Fibroblast of lung (primary cell): Measurements from ENCODE around the gene CYTIP. TPM values are rescaled to one million over a fixed set of nuclear protein-coding genes. Genes with fewer than 3 reads are reported as not detected.

Source experiments
- DNase-seq, 2 donors: peaks; one replicate each; pipeline versions ENCODE4 v3.0.0 to v3.0.0-alpha.2; 2010; ENCODE audit warnings: low read depth in 2 of 2
- H2AFZ ChIP-seq: 2 replicates; pipeline ENCODE4 v1.5.1; 2012; ENCODE audit warnings: low read length, control low read depth, inconsistent platforms
- H3K27ac ChIP-seq: 2 replicates; pipeline ENCODE4 v1.5.1; 2011; ENCODE audit warnings: low read length, control low read depth; ENCODE audit not compliant: insufficient read depth
- H3K27me3 ChIP-seq: 2 replicates; pipeline ENCODE4 v1.5.1; 2011; ENCODE audit warnings: mild to moderate bottlenecking, low read length; ENCODE audit not compliant: control insufficient read depth, insufficient read depth
- H3K36me3 ChIP-seq: 2 replicates; pipeline ENCODE4 v1.5.1; 2011; ENCODE audit warnings: low read length; ENCODE audit not compliant: control insufficient read depth, insufficient read depth
- H3K4me1 ChIP-seq: 2 replicates; pipeline ENCODE4 v1.5.1; 2011; ENCODE audit warnings: low read length; ENCODE audit not compliant: control insufficient read depth, insufficient read depth; ENCODE audit errors: extremely low read depth
- H3K4me2 ChIP-seq: 2 replicates; pipeline ENCODE4 v1.5.1; 2011; ENCODE audit warnings: low read length, control low read depth; ENCODE audit not compliant: insufficient read depth; ENCODE audit errors: extremely low read depth
- H3K4me3 ChIP-seq, 4 experiments: fragments of 200-600 bp in 1 of 4; sonication (generic) in 1 of 4; replicated peaks in 1 of 4; 2 replicates each; pipeline ENCODE4 v1.5.1; 2011 to 2016; ENCODE audit warnings: low read length in 4 of 4, low read depth in 3 of 4, mild to moderate bottlenecking in 3 of 4, control low read depth in 2 of 4, inconsistent platforms in 1 of 4, mixed read lengths in 1 of 4; ENCODE audit not compliant: insufficient read depth in 1 of 4; ENCODE audit errors: control extremely low read depth in 1 of 4
- H3K79me2 ChIP-seq: 2 replicates; pipeline ENCODE4 v1.5.1; 2012; ENCODE audit warnings: mild to moderate bottlenecking, low read length, inconsistent platforms; ENCODE audit not compliant: control insufficient read depth, insufficient read depth
- H3K9ac ChIP-seq: 2 replicates; pipeline ENCODE4 v1.5.1; 2011; ENCODE audit warnings: mild to moderate bottlenecking, low read length, control low read depth; ENCODE audit not compliant: insufficient read depth
- H3K9me3 ChIP-seq: 2 replicates; pipeline ENCODE4 v1.5.1; 2012; ENCODE audit warnings: low read depth, low read length; ENCODE audit not compliant: control insufficient read depth, insufficient read depth
- H4K20me1 ChIP-seq: 2 replicates; pipeline ENCODE4 v1.5.1; 2011; ENCODE audit warnings: low read length; ENCODE audit not compliant: control insufficient read depth, insufficient read depth; ENCODE audit errors: extremely low read depth
- EZH2 ChIP-seq: IDR thresholded peaks from 2 replicates; pipeline ENCODE4 v1.5.1; 2012; ENCODE audit warnings: low read length, control low read depth, mild to moderate bottlenecking; ENCODE audit errors: missing control alignments
- polyA plus RNA-seq, 2 donors: library from polyadenylated mRNA; depleted of rRNA in 1 of 2; stranded (reverse) in 1 of 2; unstranded in 1 of 2; fragments of >200 nt; gene quantifications; 2 replicates each; pipeline ENCODE4 v1.2.1, GENCODE V29; 2011 to 2012; ENCODE audit warnings: missing spikeins in 1 of 2
- total RNA-seq: library from RNA; depleted of rRNA; stranded (reverse); fragments of >200 nt; gene quantifications from 2 replicates; pipeline ENCODE4 v1.2.1, GENCODE V29; 2014
- TF ChIP-seq, protein P1 (sequence below), 2 donors: IDR thresholded peaks in 1 of 2; conservative IDR thresholded peaks in 1 of 2; 1 replicate in 1 of 2; 2 replicates in 1 of 2; pipeline ENCODE4 v1.5.1; 2011 to 2012; ENCODE audit warnings: low read length in 2 of 2, control low read depth in 1 of 2, inconsistent platforms in 1 of 2, low read depth in 1 of 2, mild to moderate bottlenecking in 1 of 2

The CYTIP gene
- total and polyA plus RNA-seq, 2 donors (not counting 1 experiment from before 2014, with no cell fraction given) = 0.17 TPM; not detected in 1

DNA sequence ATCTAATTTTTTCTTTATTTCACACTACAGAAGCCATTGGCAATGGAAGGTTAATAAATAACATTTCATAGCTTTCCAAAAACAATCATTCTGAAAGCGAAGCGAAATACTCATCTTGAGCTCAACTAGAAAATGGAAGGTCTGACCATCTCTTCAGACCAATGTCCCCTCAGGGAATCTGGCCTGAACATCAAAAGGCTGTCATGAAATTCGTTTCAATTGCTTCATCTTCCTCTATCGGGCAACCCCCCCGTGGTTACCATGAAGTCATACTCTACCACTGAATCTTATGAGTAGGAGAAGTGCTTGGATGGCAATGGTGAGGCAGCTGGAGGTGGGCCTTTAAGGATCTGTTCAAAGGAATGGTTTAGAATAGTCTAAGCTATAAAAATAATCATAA lies 22.9 kb upstream of the CYTIP start:
- no peaks in the 10 kb centered on the region for H3K27me3 ChIP-seq
- H3K27ac ChIP-seq = no peak overlapping the region
- DNase-seq = no peak
- H3K79me2 ChIP-seq = no peaks in the 10 kb centered on the region
- TF ChIP-seq, protein P1, sequence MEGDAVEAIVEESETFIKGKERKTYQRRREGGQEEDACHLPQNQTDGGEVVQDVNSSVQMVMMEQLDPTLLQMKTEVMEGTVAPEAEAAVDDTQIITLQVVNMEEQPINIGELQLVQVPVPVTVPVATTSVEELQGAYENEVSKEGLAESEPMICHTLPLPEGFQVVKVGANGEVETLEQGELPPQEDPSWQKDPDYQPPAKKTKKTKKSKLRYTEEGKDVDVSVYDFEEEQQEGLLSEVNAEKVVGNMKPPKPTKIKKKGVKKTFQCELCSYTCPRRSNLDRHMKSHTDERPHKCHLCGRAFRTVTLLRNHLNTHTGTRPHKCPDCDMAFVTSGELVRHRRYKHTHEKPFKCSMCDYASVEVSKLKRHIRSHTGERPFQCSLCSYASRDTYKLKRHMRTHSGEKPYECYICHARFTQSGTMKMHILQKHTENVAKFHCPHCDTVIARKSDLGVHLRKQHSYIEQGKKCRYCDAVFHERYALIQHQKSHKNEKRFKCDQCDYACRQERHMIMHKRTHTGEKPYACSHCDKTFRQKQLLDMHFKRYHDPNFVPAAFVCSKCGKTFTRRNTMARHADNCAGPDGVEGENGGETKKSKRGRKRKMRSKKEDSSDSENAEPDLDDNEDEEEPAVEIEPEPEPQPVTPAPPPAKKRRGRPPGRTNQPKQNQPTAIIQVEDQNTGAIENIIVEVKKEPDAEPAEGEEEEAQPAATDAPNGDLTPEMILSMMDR (conservative IDR thresholded peaks at IDR 0.05 in 1 of 2, IDR thresholded peaks at IDR 0.05 in 1 of 2; ENCODE audit: low read depth in 1 of 2, low read length in 2 of 2) = no peak
- no peak for TF ChIP-seq EZH2
- H3K4me2 ChIP-seq = no peak overlapping the region
- no peaks in the 10 kb centered on the region for H3K9me3 ChIP-seq
- no peak overlapping the region for H3K9ac ChIP-seq
- no peaks in the 10 kb centered on the region for H3K36me3 ChIP-seq
- no peaks in the 10 kb centered on the region for H3K4me1 ChIP-seq
- no peak overlapping the region for H2AFZ ChIP-seq
- no peak overlapping the region for H3K4me3 ChIP-seq
- no peaks in the 10 kb centered on the region for H4K20me1 ChIP-seq

- Histone ChIP-seq H3K27ac (no peak overlapping the region), H3K4me3 (no peak overlapping the region), H4K20me1 (no peaks in the 10 kb centered on the region), H3K9me3 (no peaks in the 10 kb centered on the region), H3K79me2 (no peaks in the 10 kb centered on the region), H3K36me3 (no peaks in the 10 kb centered on the region), H3K4me1 (no peaks in the 10 kb centered on the region), H3K27me3 (no peaks in the 10 kb centered on the region), H2AFZ (no peak overlapping the region), H3K4me2 (no peak overlapping the region), H3K9ac (no peak overlapping the region)
- TF ChIP-seq, protein P1 (conservative IDR thresholded peaks at IDR 0.05 in 1 of 2, IDR thresholded peaks at IDR 0.05 in 1 of 2; ENCODE audit: low read depth in 1 of 2, low read length in 2 of 2) = no peak
- no peak for TF ChIP-seq EZH2
- DNase-seq = no peak
Measured at GRCh38 chr2:157465554-157465953, 21.7 kb upstream of the CYTIP start.

- Histone ChIP-seq H3K4me2 (no peak overlapping the region), H3K27ac (no peak overlapping the region), H3K4me3 (no peak overlapping the region), H4K20me1 (no peaks in the 10 kb centered on the region), H3K9me3 (no peaks in the 10 kb centered on the region), H3K9ac (no peak overlapping the region), H3K27me3 (no peaks in the 10 kb centered on the region), H2AFZ (no peak overlapping the region), H3K36me3 (no peaks in the 10 kb centered on the region), H3K79me2 (no peaks in the 10 kb centered on the region), H3K4me1 (no peaks in the 10 kb centered on the region)
- no peak for TF ChIP-seq EZH2
- TF ChIP-seq, protein P1 (conservative IDR thresholded peaks at IDR 0.05 in 1 of 2, IDR thresholded peaks at IDR 0.05 in 1 of 2; ENCODE audit: low read depth in 1 of 2, low read length in 2 of 2) = no peak
- no peak for DNase-seq
Measured at GRCh38 chr2:157463002-157463401, 19.1 kb upstream of the CYTIP start.
